CD4-positive, CD25-positive, alpha-beta regulatory T cell (primary cell): ENCODE measurements around the gene SMAP2. TPM values are rescaled to one million over a fixed set of nuclear protein-coding genes. Genes with fewer than 3 reads are reported as not detected.
A peak's percentile ranks its signal among the peaks of the same experiment; 100 is the strongest.

Experiments used
- ATAC-seq, 2 donors: fragments of 150-1000 bp; cut with Tn5 transposase; one replicate each; pipeline ENCODE4 v1.10.0; 2021; ENCODE audit warnings: low read depth in 2 of 2, moderate number of reproducible peaks in 2 of 2, moderate library complexity in 1 of 2
- DNase-seq, 3 donors: peaks; one replicate each; pipeline versions ENCODE4 v3.0.0 to v3.0.0-alpha.2; 2012 to 2022; ENCODE audit warnings: mixed read lengths in 1 of 3
- H3K27ac ChIP-seq: one replicate; pipeline ENCODE4 v1.7.0; 2013; ENCODE audit warnings: mild to moderate bottlenecking, low read length; ENCODE audit not compliant: insufficient read depth, poor library complexity, severe bottlenecking
- H3K27me3 ChIP-seq: one replicate; pipeline ENCODE4 v1.7.0; 2013; ENCODE audit warnings: low read length; ENCODE audit not compliant: control insufficient read depth, insufficient read depth
- H3K36me3 ChIP-seq: one replicate; pipeline ENCODE4 v1.7.0; 2013; ENCODE audit warnings: mild to moderate bottlenecking, low read length, moderate library complexity; ENCODE audit not compliant: control insufficient read depth, insufficient read depth
- H3K4me1 ChIP-seq: 2 replicates; pipeline ENCODE4 v1.7.0; 2013; ENCODE audit warnings: mild to moderate bottlenecking, low read length; ENCODE audit not compliant: insufficient read depth, control insufficient read depth, poor library complexity, severe bottlenecking
- H3K4me3 ChIP-seq: one replicate; pipeline ENCODE4 v1.7.0; 2013; ENCODE audit warnings: low read depth, mild to moderate bottlenecking, low read length, moderate library complexity
- H3K9me3 ChIP-seq, 2 experiments: 1 replicate in 1 of 2; 2 replicates in 1 of 2; pipeline ENCODE4 v1.7.0; 2013; ENCODE audit warnings: low read length in 2 of 2, mild to moderate bottlenecking in 1 of 2, moderate library complexity in 1 of 2; ENCODE audit not compliant: control insufficient read depth in 2 of 2
- H3K27ac Mint-ChIP-seq, 3 donors: one replicate each; pipeline ENCODE4 v1.8.0; 2020 to 2022; ENCODE audit warnings: mild to moderate bottlenecking in 3 of 3, mixed read lengths in 3 of 3, moderate library complexity in 2 of 3
- H3K27me3 Mint-ChIP-seq: one replicate; pipeline ENCODE4 v1.8.0; 2022; ENCODE audit warnings: mild to moderate bottlenecking, mixed read lengths
- H3K36me3 Mint-ChIP-seq: one replicate; pipeline ENCODE4 v1.8.0; 2020; ENCODE audit warnings: mixed read lengths
- H3K4me1 Mint-ChIP-seq, 4 donors: one replicate each; pipeline ENCODE4 v1.8.0; 2020 to 2022; ENCODE audit warnings: mixed read lengths in 4 of 4, mild to moderate bottlenecking in 1 of 4
- H3K4me3 Mint-ChIP-seq, 4 donors: one replicate each; pipeline ENCODE4 v1.8.0; 2020 to 2022; ENCODE audit warnings: mild to moderate bottlenecking in 4 of 4, mixed read lengths in 4 of 4, moderate library complexity in 3 of 4
- H3K9me3 Mint-ChIP-seq, 7 donors: one replicate each; pipeline ENCODE4 v1.8.0; 2020 to 2022; ENCODE audit warnings: mixed read lengths in 7 of 7, mild to moderate bottlenecking in 3 of 7, moderate library complexity in 2 of 7
- polyA plus RNA-seq, 4 donors: library from polyadenylated mRNA; unstranded; fragments of 300-500 nt; fragmentation: Illumina TruSeq; gene quantifications; one replicate each; pipeline ENCODE4 v1.2.3, GENCODE V29; 2021
- total RNA-seq: library from RNA; stranded (reverse); gene quantifications from one replicate; pipeline ENCODE4 v1.2.3, GENCODE V29; 2022

SMAP2 gene
- total and polyA plus RNA-seq, 5 donors from 2014 or later: 297 to 472 (median 398) TPM

DNA sequence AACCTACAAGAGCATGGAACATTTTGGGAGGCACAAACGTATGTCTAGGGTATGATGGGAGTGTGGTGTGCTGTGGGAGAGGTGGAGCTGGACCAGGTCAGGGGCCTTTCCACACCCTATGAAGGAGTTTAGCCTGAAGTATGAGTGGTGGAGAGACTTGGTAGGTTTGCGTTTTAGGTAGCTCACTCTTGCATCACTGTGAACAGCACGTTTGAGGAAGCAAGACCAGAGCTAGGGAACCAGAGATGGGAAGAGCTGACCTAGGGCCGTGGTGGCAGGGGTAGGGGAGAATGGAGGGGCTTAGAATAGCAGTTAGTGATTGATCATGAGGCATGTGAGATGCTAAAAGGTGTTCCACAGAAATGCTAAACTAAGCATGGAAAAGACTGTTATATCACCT, 51.7 kb downstream of the SMAP2 start:
- no peaks in the 10 kb centered on the region for H3K4me1 ChIP-seq
- H3K27me3 ChIP-seq: no peaks in the 10 kb centered on the region
- ATAC-seq (no peak), DNase-seq (no peak)
- peaks cover 39% of the 10 kb centered on the region for H3K36me3 ChIP-seq
- H3K4me1 Mint-ChIP-seq: peaks cover 5 to 13% (median 5%) of the 10 kb centered on the region in 4 donors
- H3K9me3 Mint-ChIP-seq: peaks cover 0 to 2% (median 0%) of the 10 kb centered on the region in 7 donors
- H3K4me3 Mint-ChIP-seq: no peak overlapping the region
- H3K27ac Mint-ChIP-seq: peak overlapping the region in 1 of 3 donors; percentile 76
- H3K27me3 Mint-ChIP-seq: no peaks in the 10 kb centered on the region
- H3K4me3 ChIP-seq: no peak overlapping the region
- H3K9me3 ChIP-seq: no peaks in the 10 kb centered on the region
- H3K27ac ChIP-seq: no peak overlapping the region
- H3K36me3 Mint-ChIP-seq: peaks cover 49% of the 10 kb centered on the region

- Histone ChIP-seq H3K4me1 (no peaks in the 10 kb centered on the region), H3K27ac (no peak overlapping the region), H3K9me3 (no peaks in the 10 kb centered on the region), H3K27me3 (no peaks in the 10 kb centered on the region), H3K36me3 (no peaks in the 10 kb centered on the region), H3K4me3 (no peak overlapping the region)
- DNase-seq (no peak), ATAC-seq (no peak)
- Mint-ChIP-seq H3K27me3 (no peaks in the 10 kb centered on the region), H3K4me3 (no peak overlapping the region), H3K9me3 (no peaks in the 10 kb centered on the region), H3K4me1 (peaks cover 2 to 11% (median 3%) of the 10 kb centered on the region in 4 donors), H3K36me3 (peaks cover 9% of the 10 kb centered on the region), H3K27ac (no peak overlapping the region)
These were observed 57.9 kb downstream of the SMAP2 start for GRCh38 chr1:40431385-40431784.

DNA sequence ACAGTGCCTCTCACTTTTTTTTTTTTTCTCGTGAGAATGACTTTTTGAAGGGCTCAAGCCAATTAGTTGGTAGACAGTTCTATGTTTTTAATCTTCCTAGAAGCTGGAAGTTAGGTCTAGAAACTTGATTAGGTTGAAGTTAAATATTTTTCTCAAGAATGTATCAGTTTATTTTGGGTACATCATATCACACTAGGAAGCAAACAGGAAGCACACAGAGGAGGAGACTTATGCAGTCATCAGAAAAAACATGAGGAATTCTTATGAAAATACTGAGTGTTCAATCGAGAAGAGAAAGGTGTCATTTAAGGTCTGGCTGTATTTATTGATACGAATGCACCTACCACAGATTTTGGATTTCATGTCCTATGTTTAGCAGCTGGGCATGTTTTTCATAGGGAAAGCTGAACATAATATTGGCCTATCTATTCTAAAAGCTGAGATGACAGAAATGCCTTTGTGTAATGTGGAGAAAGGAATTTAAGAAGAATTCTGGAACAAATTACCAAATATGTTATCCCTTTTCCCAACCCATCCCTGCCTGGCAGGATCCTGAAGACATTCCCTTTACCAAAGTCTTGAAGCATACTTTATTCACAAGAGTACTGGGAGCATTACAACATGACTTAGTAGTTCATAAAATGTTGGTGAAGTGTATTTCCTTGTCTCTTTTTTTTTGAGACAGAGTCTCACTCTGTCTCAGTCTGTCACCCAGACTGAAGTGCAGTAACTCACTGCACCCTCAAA, 59.3 kb downstream of the SMAP2 start:
- H3K27ac ChIP-seq: no peak overlapping the region
- no peaks in the 10 kb centered on the region for H3K4me1 ChIP-seq
- no peaks in the 10 kb centered on the region for H3K36me3 ChIP-seq
- Mint-ChIP-seq H3K27me3 (no peaks in the 10 kb centered on the region), H3K36me3 (peaks cover 5% of the 10 kb centered on the region), H3K27ac (peak overlapping the region in 1 of 3 donors; percentile 84), H3K4me3 (no peak overlapping the region), H3K9me3 (no peaks in the 10 kb centered on the region), H3K4me1 (peaks cover 0 to 13% (median 1%) of the 10 kb centered on the region in 4 donors)
- H3K4me3 ChIP-seq: no peak overlapping the region
- DNase-seq (no peak), ATAC-seq (no peak)
- no peaks in the 10 kb centered on the region for H3K9me3 ChIP-seq
- no peaks in the 10 kb centered on the region for H3K27me3 ChIP-seq

DNA sequence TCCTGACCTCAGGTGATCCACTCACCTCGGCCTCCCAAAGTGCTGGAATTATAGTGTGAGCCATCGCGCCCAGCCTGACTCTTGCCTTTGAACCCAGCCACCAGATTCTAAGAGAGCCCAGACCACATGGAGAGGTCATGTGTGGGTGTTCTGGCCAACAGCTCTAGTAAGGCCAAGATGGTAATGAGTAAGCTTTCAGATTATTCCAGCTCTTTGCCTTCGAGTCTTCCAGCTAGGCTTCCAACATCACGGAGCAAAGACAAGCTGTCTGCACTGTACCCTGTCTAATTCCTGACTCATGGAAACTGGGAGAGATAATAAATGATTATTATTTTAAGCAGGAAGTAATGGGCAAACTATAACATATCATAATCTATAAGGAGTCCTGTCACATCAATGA, 61.9 kb downstream of the SMAP2 start:
- no peak for DNase-seq
- no peak overlapping the region for H3K27ac Mint-ChIP-seq
- no peaks in the 10 kb centered on the region for H3K4me1 ChIP-seq
- ATAC-seq: no peak
- peaks cover 5% of the 10 kb centered on the region for H3K36me3 Mint-ChIP-seq
- no peak overlapping the region for H3K4me3 ChIP-seq
- H3K9me3 ChIP-seq: no peaks in the 10 kb centered on the region
- no peaks in the 10 kb centered on the region for H3K27me3 Mint-ChIP-seq
- no peaks in the 10 kb centered on the region for H3K36me3 ChIP-seq
- no peaks in the 10 kb centered on the region for H3K27me3 ChIP-seq
- H3K27ac ChIP-seq: no peak overlapping the region
- no peak overlapping the region for H3K4me3 Mint-ChIP-seq
- H3K4me1 Mint-ChIP-seq: peaks cover 5 to 22% (median 7%) of the 10 kb centered on the region in 4 donors
- H3K9me3 Mint-ChIP-seq: no peaks in the 10 kb centered on the region

GRCh38 chr1:40435876-40436275, 62.3 kb downstream of the SMAP2 start:
- Mint-ChIP-seq H3K9me3 (no peaks in the 10 kb centered on the region), H3K27me3 (no peaks in the 10 kb centered on the region), H3K4me1 (peaks cover 5 to 22% (median 7%) of the 10 kb centered on the region in 4 donors), H3K27ac (no peak overlapping the region), H3K36me3 (peaks cover 5% of the 10 kb centered on the region), H3K4me3 (no peak overlapping the region)
- H3K27me3 ChIP-seq: no peaks in the 10 kb centered on the region
- DNase-seq: no peak
- no peaks in the 10 kb centered on the region for H3K4me1 ChIP-seq
- no peaks in the 10 kb centered on the region for H3K9me3 ChIP-seq
- no peaks in the 10 kb centered on the region for H3K36me3 ChIP-seq
- no peak overlapping the region for H3K4me3 ChIP-seq
- H3K27ac ChIP-seq: no peak overlapping the region
- no peak for ATAC-seq

- Mint-ChIP-seq H3K36me3 (peaks cover 5% of the 10 kb centered on the region), H3K4me1 (peaks cover 4 to 16% (median 6%) of the 10 kb centered on the region in 4 donors), H3K4me3 (no peak overlapping the region), H3K27ac (no peak overlapping the region), H3K27me3 (no peaks in the 10 kb centered on the region), H3K9me3 (no peaks in the 10 kb centered on the region)
- peak in 2 of 3 donors; percentile 33 to 39 for DNase-seq
- no peaks in the 10 kb centered on the region for H3K27me3 ChIP-seq
- no peak overlapping the region for H3K4me3 ChIP-seq
- ATAC-seq: peak in 1 of 2 donors; percentile 37
- no peaks in the 10 kb centered on the region for H3K36me3 ChIP-seq
- no peaks in the 10 kb centered on the region for H3K9me3 ChIP-seq
- H3K27ac ChIP-seq: no peak overlapping the region
- no peaks in the 10 kb centered on the region for H3K4me1 ChIP-seq
These were observed 65.0 kb downstream of the SMAP2 start for GRCh38 chr1:40438391-40439015.

GRCh38 chr1:40439247-40439646, 65.7 kb downstream of the SMAP2 start:
- Histone ChIP-seq H3K4me1 (no peaks in the 10 kb centered on the region), H3K36me3 (no peaks in the 10 kb centered on the region), H3K9me3 (no peaks in the 10 kb centered on the region), H3K27me3 (no peaks in the 10 kb centered on the region), H3K27ac (no peak overlapping the region), H3K4me3 (no peak overlapping the region)
- Mint-ChIP-seq H3K9me3 (peaks cover 0 to 1% (median 0%) of the 10 kb centered on the region in 7 donors), H3K4me1 (peaks cover 4 to 16% (median 6%) of the 10 kb centered on the region in 4 donors), H3K36me3 (peaks cover 5% of the 10 kb centered on the region), H3K27me3 (no peaks in the 10 kb centered on the region), H3K27ac (no peak overlapping the region), H3K4me3 (no peak overlapping the region)
- ATAC-seq (no peak), DNase-seq (no peak)
